Measurements from ENCODE around the gene TBC1D28.
A peak's percentile ranks its signal among the peaks of the same experiment; 100 is the strongest.
"Not testable (repeated sequence)": the region's sequence is repeated elsewhere in the genome, so short reads cannot be mapped to it uniquely, and the experiment has no call there.

Gene TBC1D28

GRCh38 chr17:18644291-18644690 lies at the start of gene TBC1D28:
Gene TBC1D28 (minus strand): TSS chr17:18644391. CDS start chr17:18641352, 3,039 bp downstream.
- not testable (repeated sequence) for DNase-seq (ENCODE audit: low spot score)

- not testable (repeated sequence) for DNase-seq (ENCODE audit: low spot score)
These were observed 38.5 kb upstream of the TBC1D28 start for GRCh38 chr17:18682668-18683067.

DNA sequence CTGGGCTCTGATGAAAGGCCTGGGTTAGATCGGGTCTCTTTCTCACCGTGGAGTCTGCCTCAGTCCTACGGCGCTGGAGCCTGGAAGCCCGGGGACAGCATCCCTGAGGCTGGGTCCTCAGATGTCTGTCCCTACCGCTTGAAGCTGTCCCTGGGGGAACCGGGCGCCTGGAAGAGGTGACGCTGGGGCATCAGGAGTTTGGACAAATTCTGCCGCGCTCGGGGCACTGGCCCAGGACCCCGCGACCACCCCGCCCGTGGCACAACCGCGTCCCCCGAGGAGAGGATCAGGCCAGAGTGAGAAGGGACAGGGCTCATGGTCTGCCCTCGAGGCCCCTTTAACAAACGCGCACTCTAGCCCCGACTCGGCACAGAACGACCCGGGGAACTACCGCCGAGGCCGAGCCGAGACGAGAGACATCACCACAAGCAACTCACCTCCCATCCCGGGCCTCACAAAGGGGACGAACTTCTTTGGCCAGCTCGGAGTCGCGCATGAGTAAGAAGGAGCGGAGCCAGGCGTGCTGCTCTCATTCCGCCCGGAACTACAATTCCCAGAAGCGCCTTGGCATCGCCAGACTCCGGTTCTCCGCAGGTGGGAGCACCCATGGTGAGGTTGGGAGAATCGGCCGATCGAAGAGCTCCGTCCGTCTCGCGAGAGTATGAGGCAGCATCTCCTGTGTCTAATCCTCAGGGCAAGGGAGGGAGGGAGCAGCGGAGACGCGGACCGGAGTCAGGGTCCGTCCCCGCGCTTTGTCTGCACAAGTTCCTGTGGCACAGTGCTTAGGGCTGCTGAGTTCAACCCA lies 37.8 kb upstream of the TBC1D28 start, which contains the start of gene FOXO3B:
Gene FOXO3B (minus strand): TSS at position 548 of the 805 bp plus-strand sequence. CDS start 663 bp downstream, outside the sequence.
- peak; percentile 67 for DNase-seq (ENCODE audit: low spot score)

- DNase-seq (ENCODE audit: low spot score): not testable (repeated sequence)
These were observed 33.2 kb upstream of the TBC1D28 start for GRCh38 chr17:18677381-18677780.

GRCh38 chr17:18676928-18677327 lies 32.7 kb upstream of the TBC1D28 start:
- DNase-seq (ENCODE audit: low spot score): not testable (repeated sequence)

DNA sequence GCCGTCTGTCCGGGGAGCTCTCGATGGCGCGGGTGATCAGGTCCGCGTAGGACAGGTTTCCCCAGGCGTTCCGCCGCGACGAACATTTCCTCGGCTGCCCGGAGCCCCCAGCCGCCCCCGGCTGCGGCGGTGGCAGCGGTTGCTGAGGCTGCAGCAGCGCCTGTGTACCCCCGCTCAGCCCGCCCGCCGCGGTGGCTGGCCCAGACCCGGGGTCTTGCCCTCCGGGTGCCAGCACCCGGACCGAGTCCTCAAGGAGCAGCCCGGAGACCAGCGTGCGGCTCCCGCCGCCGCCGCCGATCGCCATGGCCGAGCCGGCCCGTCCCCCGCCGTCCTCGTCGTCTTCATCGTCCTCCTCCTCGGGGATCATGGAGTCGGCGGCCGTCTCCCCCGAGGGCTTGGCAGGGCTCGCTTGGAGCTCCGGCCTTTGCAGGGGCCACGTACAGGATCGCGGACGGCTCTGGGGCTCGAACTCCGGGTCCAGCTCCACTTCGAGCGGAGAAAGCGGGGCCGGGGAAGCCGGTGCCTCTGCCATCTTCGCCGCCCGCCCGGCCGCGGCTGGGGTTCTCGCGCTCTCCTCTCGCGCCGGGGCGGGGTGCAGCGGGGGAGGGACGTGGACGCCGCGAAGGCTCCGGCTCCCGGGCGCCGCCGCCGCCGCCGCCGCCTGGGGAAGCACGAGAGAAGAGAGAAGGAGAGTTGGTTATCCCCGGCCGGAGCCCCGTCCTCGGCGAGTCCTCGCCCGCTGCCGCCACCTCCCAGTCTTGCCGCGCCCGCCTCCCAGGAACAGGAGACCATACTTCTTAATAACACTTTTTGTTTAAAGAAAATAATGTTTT lies 28.4 kb upstream of the TBC1D28 start:
- DNase-seq (ENCODE audit: low spot score): not testable (repeated sequence)

GRCh38 chr17:18668625-18669024 lies 24.4 kb upstream of the TBC1D28 start:
- DNase-seq (ENCODE audit: low spot score): not testable (repeated sequence)

DNA sequence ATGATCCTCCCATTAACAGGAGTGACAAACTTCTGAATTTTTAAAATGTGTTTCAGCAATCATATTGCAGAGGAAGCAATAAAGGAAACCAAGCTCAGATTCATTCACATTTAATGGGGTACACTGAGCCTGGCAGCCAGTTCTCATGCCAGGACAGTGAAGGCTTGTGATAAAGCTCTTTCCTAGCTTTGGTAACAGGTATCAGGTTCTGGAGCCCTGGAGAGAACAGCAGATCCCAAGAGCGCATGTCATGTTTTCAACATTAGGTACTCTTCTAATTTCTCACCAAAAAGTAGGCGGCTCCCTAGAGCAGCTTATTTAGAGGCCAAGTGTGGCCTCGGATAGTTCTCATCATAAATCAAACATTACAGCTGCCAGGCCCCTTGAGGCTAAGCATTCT lies 23.3 kb upstream of the TBC1D28 start:
- DNase-seq (ENCODE audit: low spot score): not testable (repeated sequence)

- not testable (repeated sequence) for DNase-seq (ENCODE audit: low spot score)
These were observed 22.1 kb upstream of the TBC1D28 start for GRCh38 chr17:18666326-18666725.

DNA sequence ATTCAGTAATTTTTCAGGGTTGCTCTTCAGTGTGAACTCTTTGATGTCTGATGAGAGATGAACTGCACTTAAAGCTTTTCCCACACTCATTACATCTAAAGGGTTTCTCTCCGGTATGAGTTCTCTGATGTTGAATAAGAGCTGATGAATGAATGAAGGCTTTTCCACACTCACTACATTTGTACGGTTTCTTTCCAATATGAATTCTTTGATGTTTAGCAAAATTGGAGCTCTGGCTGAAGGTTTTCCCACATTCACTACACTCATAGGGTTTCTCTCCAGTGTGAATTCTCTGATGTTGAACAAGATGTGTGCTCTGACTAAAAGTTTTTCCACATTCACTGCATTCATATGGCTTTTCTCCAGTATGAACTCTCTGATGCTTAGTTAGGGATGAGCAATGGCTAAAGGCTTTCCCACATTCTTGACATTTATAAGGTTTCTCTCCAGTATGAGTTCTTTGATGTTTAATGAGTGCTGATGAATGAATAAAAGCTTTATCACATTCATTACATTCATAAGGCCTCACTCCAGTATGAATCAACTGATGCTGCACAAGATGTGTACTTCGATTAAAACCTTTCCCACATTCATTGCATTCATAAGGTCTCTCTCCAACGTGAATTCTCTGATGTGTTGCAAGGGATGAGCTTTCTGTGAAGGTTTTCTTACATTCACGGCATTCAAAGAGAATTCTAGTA lies 17.9 kb upstream of the TBC1D28 start:
- not testable (repeated sequence) for DNase-seq (ENCODE audit: low spot score)

GRCh38 chr17:18650094-18650493 lies 5.9 kb upstream of the TBC1D28 start:
- not testable (repeated sequence) for DNase-seq (ENCODE audit: low spot score)

GRCh38 chr17:18643124-18643523 lies 1.1 kb downstream of the TBC1D28 start:
- DNase-seq (ENCODE audit: low spot score): not testable (repeated sequence)

DNA sequence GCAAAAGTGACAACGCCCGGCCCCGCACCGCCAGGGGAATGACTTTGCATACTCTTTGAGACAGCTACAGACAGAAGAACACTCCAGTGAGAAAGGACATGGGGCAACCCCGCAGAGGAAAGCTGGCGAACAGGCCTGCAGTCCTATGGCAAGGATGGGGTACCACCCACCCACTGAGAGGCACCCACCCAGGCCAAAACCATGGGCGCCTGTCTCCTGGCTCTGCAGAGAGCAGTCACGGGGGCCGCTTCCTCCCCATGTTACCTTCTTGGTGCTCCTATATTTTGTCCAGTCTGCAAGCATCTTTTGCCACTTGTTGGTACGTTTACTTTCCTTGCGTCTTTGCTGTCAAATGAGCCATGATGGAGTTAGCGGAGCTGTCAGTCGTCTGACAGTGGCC lies 5.8 kb downstream of the TBC1D28 start:
- DNase-seq (ENCODE audit: low spot score): not testable (repeated sequence)

DNA sequence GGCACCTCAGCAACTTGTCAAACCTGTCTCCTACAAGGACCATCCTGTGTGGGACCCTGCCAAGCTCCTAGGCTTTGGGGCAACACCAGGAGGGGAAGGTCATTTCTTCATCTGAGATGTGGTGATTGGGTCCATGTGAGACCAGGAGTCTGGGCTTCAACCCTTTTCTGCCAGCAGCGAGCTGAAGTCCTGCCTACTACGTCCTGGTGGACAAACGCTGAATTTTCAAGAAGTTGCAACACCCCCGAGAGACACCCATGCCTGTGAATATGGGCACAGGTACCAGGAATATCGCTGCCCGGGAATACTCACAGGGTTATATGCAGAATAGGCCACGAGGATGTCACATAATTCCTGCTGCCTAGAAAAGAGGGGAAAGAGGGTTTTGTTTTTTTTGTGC lies 8.0 kb downstream of the TBC1D28 start:
- DNase-seq (ENCODE audit: low spot score): not testable (repeated sequence)

- not testable (repeated sequence) for DNase-seq (ENCODE audit: low spot score)
These were observed 8.4 kb downstream of the TBC1D28 start for GRCh38 chr17:18635773-18636172.

GRCh38 chr17:18634550-18635263 lies 9.5 kb downstream of the TBC1D28 start:
- DNase-seq (ENCODE audit: low spot score): not testable (repeated sequence)

- DNase-seq (ENCODE audit: low spot score): no peak
These were observed 17.9 kb downstream of the TBC1D28 start for GRCh38 chr17:18626152-18626870.

- peak; percentile 5 for DNase-seq (ENCODE audit: low spot score)
These were observed 18.6 kb downstream of the TBC1D28 start for GRCh38 chr17:18625509-18626104.

DNA sequence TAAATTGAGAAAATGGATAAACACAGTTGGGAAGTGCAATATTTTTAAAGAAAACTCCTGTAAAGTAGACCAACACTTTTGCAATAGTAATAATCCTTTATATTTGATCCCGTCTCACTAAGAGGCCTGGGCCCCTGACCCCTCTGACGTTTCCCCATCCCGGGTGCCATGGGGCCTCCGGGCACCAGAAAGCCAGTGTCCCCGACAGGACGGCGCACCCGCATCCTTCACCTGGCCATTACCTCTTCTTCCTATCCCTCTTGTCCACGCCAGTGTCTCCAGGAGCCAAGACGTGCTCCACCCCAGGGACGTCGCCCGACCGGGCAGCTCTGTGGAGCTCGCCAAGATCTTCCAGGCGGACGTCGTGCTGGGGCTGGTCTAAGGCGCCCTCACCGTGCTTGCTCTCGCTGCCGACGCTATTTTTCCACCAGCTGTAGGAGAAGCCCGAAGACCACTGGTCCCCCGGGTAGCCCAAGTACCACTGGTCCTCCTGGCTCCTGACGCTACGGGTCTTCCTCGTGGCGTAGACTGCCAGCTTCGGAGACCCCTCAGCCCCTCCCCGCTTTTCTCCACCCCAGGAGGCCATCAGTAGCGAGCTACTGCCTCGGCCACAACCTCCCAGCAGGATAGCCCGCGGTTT lies 19.2 kb downstream of the TBC1D28 start:
- DNase-seq (ENCODE audit: low spot score): not testable (repeated sequence)

DNA sequence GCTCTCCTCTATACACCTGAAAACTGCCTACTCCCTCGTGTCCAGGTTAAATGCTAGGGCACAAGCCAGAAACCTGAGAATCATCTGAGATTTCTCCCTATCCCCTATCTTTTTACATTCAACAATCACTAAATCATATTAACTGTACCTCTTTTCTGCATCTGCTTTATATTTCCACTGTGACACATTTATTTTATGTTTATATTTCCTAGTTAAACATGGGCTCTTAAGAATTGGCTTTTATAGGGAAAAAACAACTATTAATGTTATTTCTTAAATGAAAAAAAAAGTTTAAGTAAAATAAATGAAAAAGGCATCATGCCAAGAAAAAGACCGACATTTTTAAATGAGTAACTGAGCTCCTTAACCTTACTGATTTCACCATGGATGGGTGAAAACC lies 26.6 kb downstream of the TBC1D28 start:
- DNase-seq (ENCODE audit: low spot score): not testable (repeated sequence)
